K562 (cell line): ENCODE results near the gene ANKLE1. TPM values are rescaled to one million over a fixed set of nuclear protein-coding genes. Genes with fewer than 3 reads are reported as not detected.

Experiments used
- ATAC-seq: fragments of 200-7000 bp; cut with Tn5 transposase; 3 replicates; pipeline ENCODE4 v1.9.1; 2020; ENCODE audit warnings: moderate library complexity
- BruUV-seq: library from RNA; stranded (reverse); fragments of 400-500 nt; replicated peaks from 2 replicates; lab custom pipeline; 2021; lab: Mats Ljungman, UMichigan
- CTCF ChIA-PET: fragments of 300-600 bp; formaldehyde crosslinking; extraction: SDS; loops from one replicate; lab custom pipeline; 2021; ENCODE audit warnings: low intra/inter-chr PET ratio; lab: Yijun Ruan, JAX
- POLR2A ChIA-PET: fragments of 300-600, 350-650 bp; sonication (Branson Sonifier 250); formaldehyde crosslinking; extraction: SDS; loops from one replicate; lab custom pipeline; 2021; ENCODE audit warnings: antibody characterized with exemption, inconsistent platforms; lab: Yijun Ruan, JAX
- DNase-seq, 4 experiments: peaks; one replicate each; pipeline versions ENCODE4 v3.0.0 to v3.0.0-alpha.2; 2011 to 2018; ENCODE audit warnings: low spot score in 3 of 4, mixed read lengths in 3 of 4; ENCODE audit errors: extremely low read depth in 1 of 4
- FAIRE-seq: peaks from 2 replicates; lab custom pipeline; 2011; peaks lifted over from hg19 to GRCh38; lab: Jason Lieb, UNC
- H2AFZ ChIP-seq: 2 replicates; pipeline ENCODE4 v1.6.0; 2011; ENCODE audit warnings: low read depth, low read length, control low read depth, inconsistent platforms
- H3K27ac ChIP-seq: fragments of 200-600 bp; 3 replicates; pipeline ENCODE4 v1.8.0; 2011; ENCODE audit warnings: low read depth, mild to moderate bottlenecking, control low read depth, inconsistent platforms, low read length, moderate library complexity, mixed read lengths; ENCODE audit errors: extremely low read depth
- H3K27me3 ChIP-seq, 2 experiments: fragments of 300-600 bp in 1 of 2; 2 replicates in 1 of 2; 3 replicates in 1 of 2; pipeline versions ENCODE4 v1.6.0 to v1.8.0; 2011; ENCODE audit warnings: inconsistent platforms in 2 of 2, low read length in 2 of 2, mild to moderate bottlenecking in 1 of 2, mixed read lengths in 1 of 2, moderate library complexity in 1 of 2; ENCODE audit not compliant: control insufficient read depth in 2 of 2, insufficient read depth in 2 of 2
- H3K36me3 ChIP-seq: fragments of 300-600 bp; 3 replicates; pipeline ENCODE4 v1.8.0; 2011; ENCODE audit warnings: mild to moderate bottlenecking, low read length, inconsistent platforms; ENCODE audit not compliant: control insufficient read depth, insufficient read depth
- H3K4me1 ChIP-seq, 2 experiments: fragments of 200-600 bp in 1 of 2; replicated peaks in 1 of 2; 2 replicates in 1 of 2; 3 replicates in 1 of 2; pipeline versions ENCODE4 v1.5.1 to v1.8.0; 2011; ENCODE audit warnings: inconsistent platforms in 2 of 2, low read length in 2 of 2, mild to moderate bottlenecking in 1 of 2, mixed read lengths in 1 of 2, moderate library complexity in 1 of 2; ENCODE audit not compliant: control insufficient read depth in 2 of 2, insufficient read depth in 2 of 2
- H3K4me2 ChIP-seq: 2 replicates; pipeline ENCODE4 v1.6.1; 2011; ENCODE audit warnings: low read length, control low read depth, inconsistent platforms, mixed read lengths; ENCODE audit not compliant: insufficient read depth
- H3K4me3 ChIP-seq: fragments of 200-600 bp; sonication (generic), shearing (Covaris generic); 2 replicates; pipeline ENCODE4 v1.5.1; 2016; ENCODE audit warnings: control low read depth, inconsistent platforms
- H3K79me2 ChIP-seq: fragments of 200-600 bp; 3 replicates; pipeline ENCODE4 v1.8.0; 2011; ENCODE audit warnings: low read length, inconsistent platforms; ENCODE audit not compliant: control insufficient read depth, insufficient read depth
- H3K9ac ChIP-seq, 2 experiments: 2 replicates each; pipeline versions ENCODE4 v1.6.0 to v1.6.1; 2011; ENCODE audit warnings: low read depth in 2 of 2, low read length in 2 of 2, control low read depth in 1 of 2, inconsistent platforms in 1 of 2, mild to moderate bottlenecking in 1 of 2, mixed read lengths in 1 of 2; ENCODE audit not compliant: insufficient read depth in 1 of 2
- H3K9me1 ChIP-seq: one replicate; pipeline ENCODE4 v1.6.0; 2011; ENCODE audit warnings: inconsistent platforms, mild to moderate bottlenecking, low read length, moderate library complexity; ENCODE audit not compliant: control insufficient read depth, insufficient read depth
- H3K9me3 ChIP-seq: replicated peaks from 2 replicates; pipeline ENCODE4 v1.5.1; 2011; ENCODE audit warnings: low read depth, low read length, inconsistent platforms; ENCODE audit not compliant: control insufficient read depth, insufficient read depth
- H4K20me1 ChIP-seq: replicated peaks from 2 replicates; pipeline ENCODE4 v1.6.1; 2011; ENCODE audit warnings: low read length, inconsistent platforms, mixed read lengths; ENCODE audit not compliant: control insufficient read depth, insufficient read depth
- ATF3 ChIP-seq, 2 experiments: fragments of 450-650 bp in 1 of 2; sonication (generic) in 1 of 2; formaldehyde crosslinking in 1 of 2; IDR thresholded peaks in 1 of 2; conservative IDR thresholded peaks in 1 of 2; 2 replicates each; pipeline versions ENCODE4 v1.6.1 to v1.8.1; 2016 to 2023; ENCODE audit warnings: mild to moderate bottlenecking in 2 of 2, moderate library complexity in 2 of 2, inconsistent platforms in 1 of 2, missing genetic modification reagents in 1 of 2
- CREBBP ChIP-seq: IDR thresholded peaks from one replicate; pipeline ENCODE4 v1.6.1; 2012; ENCODE audit warnings: low read depth, mild to moderate bottlenecking, control low read depth, inconsistent platforms, low read length
- EHMT2 ChIP-seq: fragments of 450-650 bp; IDR thresholded peaks from 2 replicates; pipeline ENCODE4 v1.6.1; 2018; ENCODE audit warnings: antibody characterized with exemption
- KHSRP ChIP-seq: fragments of 450-650 bp; IDR thresholded peaks from 2 replicates; pipeline ENCODE4 v1.6.1; 2017
- KLF6 ChIP-seq: fragments of 250-450 bp; sonication (Bioruptor Pico); IDR thresholded peaks from 2 replicates; pipeline ENCODE4 v1.4.0; 2020; ENCODE audit warnings: mild to moderate bottlenecking, moderate library complexity, borderline replicate concordance
- LEF1 ChIP-seq: fragments of 450-650 bp; IDR thresholded peaks from 2 replicates; pipeline ENCODE4 v1.6.1; 2016; ENCODE audit warnings: mild to moderate bottlenecking
- MED1 ChIP-seq: sonication (generic); formaldehyde crosslinking; IDR thresholded peaks from 2 replicates; pipeline ENCODE4 v1.8.1; 2023; ENCODE audit warnings: missing genetic modification reagents, borderline replicate concordance
- NR4A1 ChIP-seq, 2 experiments: fragments of 250-450 bp in 1 of 2; fragments of 450-650 bp in 1 of 2; sonication (Bioruptor Pico) in 1 of 2; IDR thresholded peaks; 2 replicates each; pipeline versions ENCODE4 v1.4.0 to v1.6.1; 2016 to 2020; ENCODE audit warnings: mild to moderate bottlenecking in 2 of 2, missing compliant biosample characterization in 1 of 2, missing genetic modification characterization in 1 of 2, moderate library complexity in 1 of 2
- SMARCA5 ChIP-seq: fragments of 450-650 bp; IDR thresholded peaks from 2 replicates; pipeline ENCODE4 v1.6.1; 2016
- TCF7 ChIP-seq: sonication (generic); IDR thresholded peaks from 2 replicates; pipeline ENCODE4 v1.6.1; 2016; ENCODE audit warnings: antibody characterized with exemption, borderline replicate concordance
- TEAD4 ChIP-seq, 2 experiments: sonication (generic) in 1 of 2; formaldehyde crosslinking in 1 of 2; IDR thresholded peaks; 2 replicates each; pipeline versions ENCODE4 v1.6.1 to v1.8.0; 2012 to 2022; ENCODE audit warnings: borderline replicate concordance in 1 of 2, inconsistent platforms in 1 of 2, low read length in 1 of 2, mild to moderate bottlenecking in 1 of 2, missing genetic modification reagents in 1 of 2
- ZBTB8A ChIP-seq: fragments of 450-650 bp; IDR thresholded peaks from 2 replicates; pipeline ENCODE4 v1.6.1; 2018; ENCODE audit warnings: mild to moderate bottlenecking, moderate library complexity; ENCODE audit not compliant: partially characterized antibody
- ZFP30 ChIP-seq: fragments of 250-450 bp; sonication (Bioruptor Pico); IDR thresholded peaks from 2 replicates; pipeline ENCODE4 v1.8.0; 2022; ENCODE audit warnings: moderate library complexity, mild to moderate bottlenecking, inconsistent platforms, borderline replicate concordance
- ZNF175 ChIP-seq: fragments of 200-800 bp; sonication (Bioruptor generic); IDR thresholded peaks from 2 replicates; pipeline ENCODE4 v1.6.1; 2016; ENCODE audit warnings: low read depth, mild to moderate bottlenecking, missing genetic modification characterization, missing compliant biosample characterization
- ZNF444 ChIP-seq: fragments of 250-450 bp; sonication (Bioruptor Pico); IDR thresholded peaks from 2 replicates; pipeline ENCODE4 v1.4.0; 2020; ENCODE audit warnings: mild to moderate bottlenecking, moderate library complexity
- WGBS: fragments of 100-300 bp; shearing (Covaris generic); methylation state at CpG from one replicate; pipeline ENCODE4 v1.1.6; 2016; ENCODE audit warnings: low coverage, mixed read lengths; ENCODE audit not compliant: insufficient coverage; ENCODE audit errors: missing lambda C conversion rate; 5-methylcytosine and 5-hydroxymethylcytosine counted together
- in situ Hi-C: fragments of 300-500 bp; cut with MboI; formaldehyde crosslinking; loops from 4 replicates; pipeline ENCODE4 v1.15.0; 2018; ENCODE audit warnings: inconsistent platforms, mixed read lengths
- intact Hi-C: fragments of 100-400 bp; cut with micrococcal nuclease; formaldehyde crosslinking; loops from 2 replicates; pipeline ENCODE4 v1.14.2; 2022
- polyA plus RNA-seq, 8 experiments: library from polyadenylated mRNA; depleted of rRNA in 4 of 8; stranded (reverse) in 5 of 8; unstranded in 3 of 8; fragments of >200 nt; fragmentation: Nextera tagmentation in 2 of 8; fragmentation: Illumina TruSeq in 1 of 8; extraction: Ambion mirVana in 2 of 8; extraction: Trizol in 1 of 8; gene quantifications; 2 replicates each; pipeline versions ENCODE4 v1.2.1 to v1.2.3, GENCODE V29; 2011 to 2014; ENCODE audit warnings: inconsistent platforms in 1 of 8, missing spikeins in 1 of 8
- total RNA-seq, 7 experiments: library from RNA; depleted of rRNA in 6 of 7; stranded (reverse); fragments of >200 nt in 6 of 7; fragmentation: Illumina TruSeq in 2 of 7; extraction: Trizol in 2 of 7; gene quantifications; 2 replicates each; pipeline versions ENCODE4 v1.2.1 to v1.2.3, GENCODE V29; 2011 to 2021; ENCODE audit warnings: low replicate concordance in 1 of 7
- TF ChIP-seq, protein P1 (sequence below): fragments of 450-650 bp; formaldehyde crosslinking; IDR thresholded peaks from 2 replicates; pipeline ENCODE4 v1.4.0; 2020; ENCODE audit warnings: mild to moderate bottlenecking
- TF ChIP-seq, protein P2 (sequence below): fragments of 250-450 bp; sonication (Bioruptor Pico); IDR thresholded peaks from 2 replicates; pipeline ENCODE4 v1.9.0; 2021; ENCODE audit warnings: mild to moderate bottlenecking, inconsistent platforms
- TF ChIP-seq, protein P3 (sequence below): sonication (generic); formaldehyde crosslinking; IDR thresholded peaks from 2 replicates; pipeline ENCODE4 v1.8.0; 2022; ENCODE audit warnings: missing genetic modification reagents, mild to moderate bottlenecking, moderate library complexity, borderline replicate concordance

The ANKLE1 gene
- total and polyA plus RNA-seq, 9 of the 15 experiments (the other 6 are each of a cell fraction or from before 2014, with no cell fraction given), result 0.63 to 9.2 (median 2.9) TPM

- Histone ChIP-seq H3K9ac (peak overlapping the region in 1 of 2 experiments; percentile 47; a peak in 2 of 4 replicates), H3K36me3 (peaks cover 15% of the 10 kb centered on the region), H4K20me1 (no peaks in the 10 kb centered on the region), H3K27ac (peak overlapping the region; percentile 32), H2AFZ (peak overlapping the region; percentile 84), H3K4me3 (no peak overlapping the region), H3K79me2 (peaks cover 31% of the 10 kb centered on the region), H3K4me1 (peaks cover 26 to 64% of the 10 kb centered on the region in 2 experiments; a peak in 4 of 5 replicates), H3K27me3 (no peaks in the 10 kb centered on the region), H3K4me2 (peak overlapping the region; percentile 62), H3K9me3 (no peaks in the 10 kb centered on the region; the same call in 1 of the 2 replicates), H3K9me1 (no peaks in the 10 kb centered on the region)
- WGBS, result 61% methylated on average over 12 of the region's 12 CpGs
- CTCF ChIA-PET, result interaction anchor here (0.6 to 1.1 kb wide), 2 partner anchors 11 to 87 kb away, joined by 3 to 6 read pairs; no protein-coding TSS in a partner anchor
- in situ Hi-C loops (no loop called here), intact Hi-C loops (no loop called here)
- DNase-seq (no peak), FAIRE-seq (no peak), ATAC-seq (no peak)
- POLR2A ChIA-PET, result interaction anchor here (0.6 to 1.6 kb wide), 6 partner anchors 9 to 273 kb away, joined by 3 to 5 read pairs (median 4); partner anchors contain the start of gene BABAM1
- BruUV-seq, result no TSS peak
- TF ChIP-seq ATF3 (IDR thresholded peaks at IDR 0.05) (no peak), ATF3 (CRISPR knock-in tag; conservative IDR thresholded peaks at IDR 0.05) (no peak), MED1 (CRISPR knock-in tag) (no peak), KHSRP (no peak), ZBTB8A (no peak), ZNF175 (CRISPR knock-in tag) (no peak), TCF7 (no peak), ZFP30 (CRISPR knock-in tag) (no peak), EHMT2 (no peak), KLF6 (CRISPR knock-in tag) (no peak), SMARCA5 (no peak), NR4A1 (CRISPR knock-in tag; IDR thresholded peaks at IDR 0.05) (no peak), NR4A1 (tag; IDR thresholded peaks at IDR 0.05) (no peak), CREBBP (no peak), ZNF444 (CRISPR knock-in tag) (no peak), LEF1 (no peak), TEAD4 (IDR thresholded peaks at IDR 0.05; ENCODE audit: low read length) (no peak), TEAD4 (CRISPR knock-in tag; IDR thresholded peaks at IDR 0.05; ENCODE audit: borderline replicate concordance) (no peak)
- TF ChIP-seq, protein P1, sequence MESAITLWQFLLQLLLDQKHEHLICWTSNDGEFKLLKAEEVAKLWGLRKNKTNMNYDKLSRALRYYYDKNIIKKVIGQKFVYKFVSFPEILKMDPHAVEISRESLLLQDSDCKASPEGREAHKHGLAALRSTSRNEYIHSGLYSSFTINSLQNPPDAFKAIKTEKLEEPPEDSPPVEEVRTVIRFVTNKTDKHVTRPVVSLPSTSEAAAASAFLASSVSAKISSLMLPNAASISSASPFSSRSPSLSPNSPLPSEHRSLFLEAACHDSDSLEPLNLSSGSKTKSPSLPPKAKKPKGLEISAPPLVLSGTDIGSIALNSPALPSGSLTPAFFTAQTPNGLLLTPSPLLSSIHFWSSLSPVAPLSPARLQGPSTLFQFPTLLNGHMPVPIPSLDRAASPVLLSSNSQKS, result no peak
- TF ChIP-seq, protein P2, sequence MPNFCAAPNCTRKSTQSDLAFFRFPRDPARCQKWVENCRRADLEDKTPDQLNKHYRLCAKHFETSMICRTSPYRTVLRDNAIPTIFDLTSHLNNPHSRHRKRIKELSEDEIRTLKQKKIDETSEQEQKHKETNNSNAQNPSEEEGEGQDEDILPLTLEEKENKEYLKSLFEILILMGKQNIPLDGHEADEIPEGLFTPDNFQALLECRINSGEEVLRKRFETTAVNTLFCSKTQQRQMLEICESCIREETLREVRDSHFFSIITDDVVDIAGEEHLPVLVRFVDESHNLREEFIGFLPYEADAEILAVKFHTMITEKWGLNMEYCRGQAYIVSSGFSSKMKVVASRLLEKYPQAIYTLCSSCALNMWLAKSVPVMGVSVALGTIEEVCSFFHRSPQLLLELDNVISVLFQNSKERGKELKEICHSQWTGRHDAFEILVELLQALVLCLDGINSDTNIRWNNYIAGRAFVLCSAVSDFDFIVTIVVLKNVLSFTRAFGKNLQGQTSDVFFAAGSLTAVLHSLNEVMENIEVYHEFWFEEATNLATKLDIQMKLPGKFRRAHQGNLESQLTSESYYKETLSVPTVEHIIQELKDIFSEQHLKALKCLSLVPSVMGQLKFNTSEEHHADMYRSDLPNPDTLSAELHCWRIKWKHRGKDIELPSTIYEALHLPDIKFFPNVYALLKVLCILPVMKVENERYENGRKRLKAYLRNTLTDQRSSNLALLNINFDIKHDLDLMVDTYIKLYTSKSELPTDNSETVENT (CRISPR knock-in tag), result no peak
- TF ChIP-seq, protein P3, sequence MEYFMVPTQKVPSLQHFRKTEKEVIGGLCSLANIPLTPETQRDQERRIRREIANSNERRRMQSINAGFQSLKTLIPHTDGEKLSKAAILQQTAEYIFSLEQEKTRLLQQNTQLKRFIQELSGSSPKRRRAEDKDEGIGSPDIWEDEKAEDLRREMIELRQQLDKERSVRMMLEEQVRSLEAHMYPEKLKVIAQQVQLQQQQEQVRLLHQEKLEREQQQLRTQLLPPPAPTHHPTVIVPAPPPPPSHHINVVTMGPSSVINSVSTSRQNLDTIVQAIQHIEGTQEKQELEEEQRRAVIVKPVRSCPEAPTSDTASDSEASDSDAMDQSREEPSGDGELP (CRISPR knock-in tag), result no peak
Observed at GRCh38 chr19:17303940-17304267, 22.2 kb downstream of the ANKLE1 start.
